ENCODE measurements around the gene B3GALT6.

DNA sequence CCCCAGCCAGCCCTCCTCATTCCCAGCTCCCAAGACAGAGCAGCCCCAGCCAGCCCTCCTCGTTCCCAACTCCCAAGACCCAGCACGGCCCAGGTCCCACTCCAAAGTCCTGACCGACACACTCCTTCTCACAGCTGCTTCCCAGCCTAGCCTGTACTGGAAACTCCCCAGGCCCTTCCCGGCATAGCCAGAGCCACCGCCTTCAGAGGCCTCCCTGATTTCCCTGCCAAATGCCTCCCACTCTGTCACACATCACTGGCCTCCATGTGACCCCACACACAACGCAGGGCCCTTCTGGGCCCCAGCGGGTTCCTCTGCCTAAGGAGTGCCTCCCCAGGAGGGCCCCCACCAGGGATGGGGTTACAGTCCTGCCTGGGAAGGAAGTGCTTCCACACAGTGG is 38.8 kb downstream of the B3GALT6 start:
- TF ChIP-seq, protein P1, sequence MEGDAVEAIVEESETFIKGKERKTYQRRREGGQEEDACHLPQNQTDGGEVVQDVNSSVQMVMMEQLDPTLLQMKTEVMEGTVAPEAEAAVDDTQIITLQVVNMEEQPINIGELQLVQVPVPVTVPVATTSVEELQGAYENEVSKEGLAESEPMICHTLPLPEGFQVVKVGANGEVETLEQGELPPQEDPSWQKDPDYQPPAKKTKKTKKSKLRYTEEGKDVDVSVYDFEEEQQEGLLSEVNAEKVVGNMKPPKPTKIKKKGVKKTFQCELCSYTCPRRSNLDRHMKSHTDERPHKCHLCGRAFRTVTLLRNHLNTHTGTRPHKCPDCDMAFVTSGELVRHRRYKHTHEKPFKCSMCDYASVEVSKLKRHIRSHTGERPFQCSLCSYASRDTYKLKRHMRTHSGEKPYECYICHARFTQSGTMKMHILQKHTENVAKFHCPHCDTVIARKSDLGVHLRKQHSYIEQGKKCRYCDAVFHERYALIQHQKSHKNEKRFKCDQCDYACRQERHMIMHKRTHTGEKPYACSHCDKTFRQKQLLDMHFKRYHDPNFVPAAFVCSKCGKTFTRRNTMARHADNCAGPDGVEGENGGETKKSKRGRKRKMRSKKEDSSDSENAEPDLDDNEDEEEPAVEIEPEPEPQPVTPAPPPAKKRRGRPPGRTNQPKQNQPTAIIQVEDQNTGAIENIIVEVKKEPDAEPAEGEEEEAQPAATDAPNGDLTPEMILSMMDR (IDR thresholded peaks at IDR 0.05; ENCODE audit: low read depth, low read length, missing input control) = no peak
- TF ChIP-seq EGR1 (IDR thresholded peaks at IDR 0.05; ENCODE audit: low read depth in 2 of 2) (no peak), YY1 (IDR thresholded peaks at IDR 0.05) (no peak), RAD21 (IDR thresholded peaks at IDR 0.05) (no peak), JUND (IDR thresholded peaks at IDR 0.05) (no peak)
- TF ChIP-seq, protein P2, sequence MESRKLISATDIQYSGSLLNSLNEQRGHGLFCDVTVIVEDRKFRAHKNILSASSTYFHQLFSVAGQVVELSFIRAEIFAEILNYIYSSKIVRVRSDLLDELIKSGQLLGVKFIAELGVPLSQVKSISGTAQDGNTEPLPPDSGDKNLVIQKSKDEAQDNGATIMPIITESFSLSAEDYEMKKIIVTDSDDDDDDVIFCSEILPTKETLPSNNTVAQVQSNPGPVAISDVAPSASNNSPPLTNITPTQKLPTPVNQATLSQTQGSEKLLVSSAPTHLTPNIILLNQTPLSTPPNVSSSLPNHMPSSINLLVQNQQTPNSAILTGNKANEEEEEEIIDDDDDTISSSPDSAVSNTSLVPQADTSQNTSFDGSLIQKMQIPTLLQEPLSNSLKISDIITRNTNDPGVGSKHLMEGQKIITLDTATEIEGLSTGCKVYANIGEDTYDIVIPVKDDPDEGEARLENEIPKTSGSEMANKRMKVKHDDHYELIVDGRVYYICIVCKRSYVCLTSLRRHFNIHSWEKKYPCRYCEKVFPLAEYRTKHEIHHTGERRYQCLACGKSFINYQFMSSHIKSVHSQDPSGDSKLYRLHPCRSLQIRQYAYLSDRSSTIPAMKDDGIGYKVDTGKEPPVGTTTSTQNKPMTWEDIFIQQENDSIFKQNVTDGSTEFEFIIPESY (IDR thresholded peaks at IDR 0.05) = no peak
- TF ChIP-seq, protein P3, sequence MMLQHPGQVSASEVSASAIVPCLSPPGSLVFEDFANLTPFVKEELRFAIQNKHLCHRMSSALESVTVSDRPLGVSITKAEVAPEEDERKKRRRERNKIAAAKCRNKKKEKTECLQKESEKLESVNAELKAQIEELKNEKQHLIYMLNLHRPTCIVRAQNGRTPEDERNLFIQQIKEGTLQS (IDR thresholded peaks at IDR 0.05) = no peak
- TF ChIP-seq, protein P4, sequence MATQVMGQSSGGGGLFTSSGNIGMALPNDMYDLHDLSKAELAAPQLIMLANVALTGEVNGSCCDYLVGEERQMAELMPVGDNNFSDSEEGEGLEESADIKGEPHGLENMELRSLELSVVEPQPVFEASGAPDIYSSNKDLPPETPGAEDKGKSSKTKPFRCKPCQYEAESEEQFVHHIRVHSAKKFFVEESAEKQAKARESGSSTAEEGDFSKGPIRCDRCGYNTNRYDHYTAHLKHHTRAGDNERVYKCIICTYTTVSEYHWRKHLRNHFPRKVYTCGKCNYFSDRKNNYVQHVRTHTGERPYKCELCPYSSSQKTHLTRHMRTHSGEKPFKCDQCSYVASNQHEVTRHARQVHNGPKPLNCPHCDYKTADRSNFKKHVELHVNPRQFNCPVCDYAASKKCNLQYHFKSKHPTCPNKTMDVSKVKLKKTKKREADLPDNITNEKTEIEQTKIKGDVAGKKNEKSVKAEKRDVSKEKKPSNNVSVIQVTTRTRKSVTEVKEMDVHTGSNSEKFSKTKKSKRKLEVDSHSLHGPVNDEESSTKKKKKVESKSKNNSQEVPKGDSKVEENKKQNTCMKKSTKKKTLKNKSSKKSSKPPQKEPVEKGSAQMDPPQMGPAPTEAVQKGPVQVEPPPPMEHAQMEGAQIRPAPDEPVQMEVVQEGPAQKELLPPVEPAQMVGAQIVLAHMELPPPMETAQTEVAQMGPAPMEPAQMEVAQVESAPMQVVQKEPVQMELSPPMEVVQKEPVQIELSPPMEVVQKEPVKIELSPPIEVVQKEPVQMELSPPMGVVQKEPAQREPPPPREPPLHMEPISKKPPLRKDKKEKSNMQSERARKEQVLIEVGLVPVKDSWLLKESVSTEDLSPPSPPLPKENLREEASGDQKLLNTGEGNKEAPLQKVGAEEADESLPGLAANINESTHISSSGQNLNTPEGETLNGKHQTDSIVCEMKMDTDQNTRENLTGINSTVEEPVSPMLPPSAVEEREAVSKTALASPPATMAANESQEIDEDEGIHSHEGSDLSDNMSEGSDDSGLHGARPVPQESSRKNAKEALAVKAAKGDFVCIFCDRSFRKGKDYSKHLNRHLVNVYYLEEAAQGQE (IDR thresholded peaks at IDR 0.05) = no peak
- TF ChIP-seq, protein P5, sequence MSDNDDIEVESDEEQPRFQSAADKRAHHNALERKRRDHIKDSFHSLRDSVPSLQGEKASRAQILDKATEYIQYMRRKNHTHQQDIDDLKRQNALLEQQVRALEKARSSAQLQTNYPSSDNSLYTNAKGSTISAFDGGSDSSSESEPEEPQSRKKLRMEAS (IDR thresholded peaks at IDR 0.05) = no peak
